NK-92 treated with Interleukin-12 subunit alpha and Interleukin-12 subunit beta, amount 100 ng/mL, for 24 hours (cell line): ENCODE results near the gene ZNF672.
A peak's percentile ranks its signal among the peaks of the same experiment; 100 is the strongest.
"Not testable (repeated sequence)": the region's sequence is repeated elsewhere in the genome, so short reads cannot be mapped to it uniquely, and the experiment has no call there.

Experiments
- DNase-seq: peaks from one replicate; lab custom pipeline; 2025; lab: John Stamatoyannopoulos, UW

The ZNF672 gene

DNA sequence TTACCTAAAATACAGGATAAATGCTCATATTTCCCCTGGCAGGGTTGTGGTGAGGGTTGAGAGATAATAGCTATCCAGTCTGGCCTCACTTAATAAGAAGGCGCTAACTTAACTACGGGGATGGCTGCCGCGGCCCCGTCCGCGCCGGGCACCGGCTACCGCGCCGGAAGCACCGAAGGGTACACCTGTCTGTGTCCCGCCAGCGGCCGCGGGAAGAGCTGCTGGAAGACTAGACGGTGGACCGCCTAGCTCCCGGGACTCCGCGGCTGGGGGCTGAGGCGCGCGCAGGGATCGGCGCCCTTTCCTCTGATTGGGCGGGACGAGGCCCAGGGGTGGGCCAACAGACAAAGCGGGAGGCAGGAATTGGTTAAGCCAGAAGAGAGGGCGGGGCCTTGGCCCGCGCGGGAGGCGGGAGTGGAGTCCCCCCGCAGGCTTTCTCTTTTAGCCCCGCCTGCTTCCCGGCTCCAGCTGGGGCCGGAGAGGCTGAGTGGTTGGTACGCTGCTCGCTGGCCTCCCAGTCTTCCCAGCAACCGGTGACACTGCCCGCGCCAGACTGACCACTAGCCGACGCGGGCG lies at the start of gene ZNF672:
Gene ZNF672 (plus strand): TSS at position 444 of the 576 bp plus-strand sequence. CDS start 9,051 bp downstream, outside the sequence.
- DNase-seq: peak; percentile 92

DNA sequence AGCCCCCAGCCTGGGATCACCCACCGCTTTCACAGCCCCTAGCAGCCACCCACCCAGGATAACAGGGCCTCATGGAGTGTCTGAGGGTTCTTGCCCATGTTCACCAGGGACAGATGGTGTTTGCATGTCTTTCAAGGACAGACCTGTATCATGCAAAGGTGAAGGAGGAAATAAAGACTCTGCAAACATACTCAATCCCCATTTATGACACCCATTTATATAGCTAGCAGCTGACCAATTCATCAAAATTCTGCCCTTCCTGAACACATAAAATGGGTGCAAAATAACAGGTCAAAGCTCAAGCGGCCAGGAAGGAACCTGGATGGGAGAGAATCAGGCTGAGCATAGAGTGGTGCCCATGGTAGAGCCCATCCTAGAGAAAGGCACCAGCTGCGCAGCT lies 49.7 kb upstream of the ZNF672 start:
- no peak for DNase-seq

DNA sequence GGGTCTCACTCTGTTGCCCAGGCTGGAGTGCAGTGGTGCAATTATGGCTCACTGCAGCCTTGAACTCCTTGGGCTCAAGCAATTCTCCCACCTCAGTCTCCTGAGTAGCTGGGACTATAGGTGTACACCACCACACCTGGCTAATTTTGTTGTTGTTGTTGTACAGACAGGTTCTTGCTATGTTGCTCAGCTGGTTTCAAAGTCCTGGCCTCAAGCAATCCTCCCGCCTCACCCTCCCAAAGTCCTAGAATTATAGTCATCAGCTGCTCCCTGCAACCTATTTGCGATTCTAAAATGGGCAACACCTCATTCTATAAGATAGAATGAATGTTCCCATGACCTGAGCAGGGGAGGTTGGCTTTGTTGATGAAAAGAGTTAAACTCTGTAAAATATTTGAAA lies 48.7 kb upstream of the ZNF672 start:
- not testable (repeated sequence) for DNase-seq

DNA sequence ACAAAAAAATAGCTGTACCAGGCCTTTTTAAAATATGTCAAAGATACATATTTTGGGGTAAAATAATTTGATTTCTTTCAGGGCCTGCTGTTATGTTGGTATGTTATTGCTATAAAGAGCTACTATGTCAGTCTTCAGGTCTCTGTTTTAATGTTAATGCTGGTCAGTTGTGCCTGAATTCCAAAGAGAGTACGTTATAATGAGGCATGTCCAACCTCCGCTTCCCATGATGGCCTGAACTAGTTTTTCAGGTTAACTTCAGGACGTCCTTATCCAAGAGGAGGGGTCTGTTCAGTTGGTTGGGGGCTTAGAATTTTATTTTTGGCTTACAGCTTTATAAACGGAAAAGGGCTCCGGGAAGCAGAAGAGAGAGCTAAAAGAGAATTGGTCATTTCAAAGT lies 47.6 kb upstream of the ZNF672 start:
- no peak for DNase-seq

DNA sequence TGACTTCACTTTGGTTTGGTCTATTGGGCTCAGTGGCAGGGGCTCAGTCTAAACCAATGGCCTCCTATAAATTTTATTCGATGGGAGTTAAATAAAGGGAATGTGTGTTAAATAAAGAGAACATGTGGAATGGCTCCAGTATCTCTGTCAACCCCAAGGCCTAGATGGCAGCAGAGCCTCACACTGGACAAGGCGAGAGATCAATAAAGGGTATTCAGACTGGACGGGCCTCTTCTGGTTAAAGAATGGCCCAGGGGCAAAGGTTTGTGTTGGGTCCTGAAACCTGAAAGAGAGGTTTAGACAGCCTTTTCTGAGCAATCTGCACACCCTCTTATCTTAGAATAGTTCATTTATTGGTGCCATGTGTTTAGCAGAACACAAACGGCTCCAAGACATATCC lies 47.0 kb upstream of the ZNF672 start:
- no peak for DNase-seq

DNA sequence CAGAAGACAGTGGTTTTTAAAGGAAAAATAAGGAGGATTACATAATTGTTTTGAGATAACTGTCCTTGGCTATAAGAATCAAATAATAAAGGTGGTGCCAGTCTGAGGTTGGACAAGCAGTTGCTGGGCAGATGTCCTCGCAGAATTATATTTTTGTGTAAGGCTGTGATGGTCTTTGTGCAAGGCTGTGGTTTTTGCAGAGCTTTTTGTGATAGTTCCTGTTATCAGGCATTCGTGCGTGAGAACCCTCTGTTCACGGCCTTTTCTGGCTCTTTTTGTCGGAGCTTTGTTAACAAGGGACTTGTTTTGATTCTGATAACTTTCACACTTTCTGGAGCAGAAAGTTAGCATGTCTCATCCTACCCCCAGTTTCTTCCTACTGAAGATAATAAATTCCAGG lies 45.7 kb upstream of the ZNF672 start:
- no peak for DNase-seq

DNA sequence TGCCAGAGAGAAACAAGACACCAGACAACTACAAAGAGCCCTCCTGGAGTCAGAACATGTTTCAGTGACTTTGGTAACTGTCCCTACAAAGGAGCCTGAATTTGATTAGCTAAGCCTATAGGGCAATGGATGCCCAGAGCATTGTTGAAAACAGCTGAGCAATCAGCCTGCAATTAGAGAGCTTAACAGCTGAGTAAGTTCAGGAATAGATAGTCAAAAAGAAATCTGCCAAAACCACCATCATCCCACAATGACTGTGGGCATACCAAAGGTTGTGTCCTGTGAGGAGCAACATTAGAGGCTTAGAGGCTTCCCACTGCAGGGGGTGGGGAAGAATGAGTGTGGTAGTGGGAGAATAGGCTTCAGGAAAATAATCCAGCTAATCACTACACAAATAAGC lies 44.4 kb upstream of the ZNF672 start:
- no peak for DNase-seq

DNA sequence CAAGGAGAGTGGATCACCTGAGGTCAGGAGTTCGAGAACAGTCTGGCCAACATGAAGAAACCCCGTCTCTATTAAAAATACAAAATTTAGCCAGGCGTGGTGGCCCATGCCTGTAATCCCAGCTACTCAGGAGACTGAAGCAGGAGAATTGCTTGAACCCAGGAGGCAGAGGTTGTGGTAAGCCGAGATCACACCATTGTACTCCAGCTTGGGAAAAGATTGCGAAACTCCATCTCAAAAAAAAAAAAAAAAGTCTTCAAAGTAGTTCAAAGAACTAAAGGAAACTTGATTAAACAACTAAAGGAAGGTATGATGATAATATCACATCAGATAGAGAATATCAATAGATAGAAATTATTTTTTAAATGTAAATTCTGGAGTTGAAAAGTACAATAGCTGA lies 43.4 kb upstream of the ZNF672 start:
- DNase-seq: not testable (repeated sequence)

DNA sequence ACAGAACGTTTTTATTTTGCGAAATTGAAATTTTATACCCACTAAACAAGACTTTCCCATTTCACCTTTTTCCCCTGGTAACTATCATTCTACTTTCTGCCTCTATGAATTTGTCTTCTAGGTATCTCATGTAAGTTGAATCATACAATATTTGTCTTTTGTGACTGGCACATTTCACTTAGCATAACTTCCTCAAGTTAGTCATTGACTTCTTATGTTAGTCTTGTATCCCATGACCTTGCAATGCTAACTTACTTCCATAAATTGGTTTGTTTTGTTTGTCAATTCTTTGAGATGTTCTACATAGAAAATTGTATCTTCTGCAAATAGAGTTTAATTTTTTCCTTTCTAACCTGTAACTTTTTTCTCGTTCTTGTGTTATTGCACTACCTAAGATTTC lies 39.2 kb upstream of the ZNF672 start:
- no peak for DNase-seq

DNA sequence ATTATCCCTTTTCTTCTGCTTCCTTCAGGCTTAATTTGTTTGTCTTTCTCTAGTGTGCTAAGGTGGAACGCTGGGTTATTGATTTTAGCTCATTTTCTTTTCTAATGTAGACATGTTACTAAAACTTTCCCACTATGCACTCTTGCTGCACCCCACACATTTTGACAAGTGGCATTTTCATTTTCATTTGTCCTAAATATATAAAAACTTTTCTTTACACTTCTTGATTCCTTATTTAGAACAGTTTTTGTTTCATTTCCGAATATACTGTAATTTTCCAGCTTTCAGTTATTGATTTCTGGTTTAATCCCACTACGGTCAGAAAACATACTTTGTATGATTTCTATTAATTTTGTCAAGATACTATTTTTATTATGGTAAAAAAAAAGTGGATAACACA lies 37.6 kb upstream of the ZNF672 start:
- DNase-seq: no peak

DNA sequence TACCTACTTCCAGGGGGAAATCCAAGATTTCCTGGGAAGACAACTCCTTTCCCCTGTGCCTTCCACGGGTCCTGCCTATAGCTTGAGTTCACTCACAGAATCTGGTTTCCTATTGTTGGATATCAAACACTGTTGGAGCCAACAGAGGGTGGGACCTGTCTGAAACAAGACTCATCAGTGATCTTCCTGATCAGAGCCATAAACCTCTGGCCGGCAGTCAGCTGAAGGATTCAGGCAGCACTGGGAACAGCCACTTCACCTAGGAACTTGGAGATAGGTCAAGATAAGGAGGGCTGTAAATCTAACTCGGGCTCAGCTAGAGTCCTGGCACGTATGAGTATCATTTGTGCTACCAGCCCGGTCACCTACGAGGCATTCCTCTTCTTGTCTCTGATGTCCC lies 35.6 kb upstream of the ZNF672 start:
- DNase-seq: no peak

DNA sequence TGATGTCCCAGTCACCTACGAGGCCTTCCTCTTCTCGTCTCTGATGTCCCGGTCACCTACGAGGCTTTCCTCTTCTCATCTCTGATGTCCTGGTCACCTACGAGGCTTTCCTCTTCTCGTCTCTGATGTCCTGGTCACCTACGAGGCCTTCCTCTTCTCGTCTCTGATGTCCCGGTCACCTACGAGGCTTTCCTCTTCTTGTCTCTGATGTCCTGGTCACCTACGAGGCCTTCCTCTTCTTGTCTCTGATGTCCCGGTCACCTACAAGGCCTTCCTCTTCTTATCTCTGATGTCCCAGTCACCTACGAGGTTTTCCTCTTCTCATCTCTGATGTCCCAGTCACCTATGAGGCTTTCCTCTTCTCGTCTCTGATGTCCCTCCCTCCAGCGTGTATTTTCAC lies 34.5 kb upstream of the ZNF672 start:
- DNase-seq: not testable (repeated sequence)

DNA sequence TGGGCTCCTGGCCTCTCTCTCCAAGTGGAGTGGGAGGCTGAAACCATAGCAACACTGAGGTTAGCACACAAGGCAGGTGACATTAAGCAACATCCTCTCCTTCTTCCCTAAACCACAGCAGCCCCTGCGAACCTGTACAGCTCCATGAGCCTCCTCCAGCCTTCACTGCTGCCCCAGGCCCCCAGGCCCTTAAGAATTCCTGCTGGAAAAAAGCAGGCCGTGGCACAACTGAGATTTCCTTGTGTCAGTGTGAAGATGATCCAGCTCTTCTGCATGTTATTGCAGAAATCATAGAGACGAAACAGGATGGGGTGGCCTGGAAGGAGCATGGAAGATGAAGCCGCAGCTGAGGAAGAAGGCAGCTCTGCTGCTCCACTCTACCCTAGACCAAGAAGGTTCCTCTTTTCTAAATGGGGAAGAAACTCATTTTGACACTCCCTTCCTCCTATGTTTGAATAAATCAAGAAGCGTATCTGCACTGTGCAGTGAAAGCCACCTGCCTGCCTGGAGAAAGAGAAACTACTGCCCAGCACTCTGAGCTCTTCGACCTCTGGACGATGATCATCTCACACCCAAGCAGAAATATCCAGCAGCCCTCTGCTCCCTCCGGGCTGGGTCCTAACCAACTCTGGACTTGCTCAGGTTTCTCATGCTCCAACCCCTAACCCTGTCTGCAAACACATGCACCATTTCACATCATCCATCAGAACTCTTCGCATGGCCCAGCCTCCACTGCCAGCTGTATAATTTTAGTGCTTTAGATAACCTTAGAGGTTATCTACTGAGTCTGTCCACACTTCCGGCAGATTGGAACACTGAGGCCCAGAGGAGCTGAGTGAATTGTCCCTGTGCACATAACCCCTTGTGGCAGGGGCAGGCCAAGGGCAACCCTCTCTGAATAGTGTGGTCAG lies 33.0 kb upstream of the ZNF672 start:
- no peak for DNase-seq

DNA sequence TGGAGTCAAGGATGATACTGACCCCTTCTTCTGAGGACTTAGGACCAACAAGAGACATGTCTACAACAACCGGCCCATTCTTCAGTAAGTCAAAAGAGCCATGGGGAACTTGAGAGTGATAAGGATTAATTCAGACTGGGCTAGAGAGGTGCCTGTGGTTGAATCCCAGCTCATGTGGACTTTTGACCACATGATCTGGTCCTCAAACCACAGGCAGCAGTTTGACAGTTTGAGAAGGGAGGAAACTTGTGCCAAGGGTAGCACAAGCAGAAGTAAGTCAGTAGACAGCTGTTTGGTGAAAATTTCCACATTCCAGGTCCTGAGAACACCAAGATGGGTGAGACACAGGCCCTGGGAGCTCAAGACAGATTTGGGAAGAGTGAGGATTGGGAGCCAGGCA lies 32.1 kb upstream of the ZNF672 start:
- DNase-seq: no peak

DNA sequence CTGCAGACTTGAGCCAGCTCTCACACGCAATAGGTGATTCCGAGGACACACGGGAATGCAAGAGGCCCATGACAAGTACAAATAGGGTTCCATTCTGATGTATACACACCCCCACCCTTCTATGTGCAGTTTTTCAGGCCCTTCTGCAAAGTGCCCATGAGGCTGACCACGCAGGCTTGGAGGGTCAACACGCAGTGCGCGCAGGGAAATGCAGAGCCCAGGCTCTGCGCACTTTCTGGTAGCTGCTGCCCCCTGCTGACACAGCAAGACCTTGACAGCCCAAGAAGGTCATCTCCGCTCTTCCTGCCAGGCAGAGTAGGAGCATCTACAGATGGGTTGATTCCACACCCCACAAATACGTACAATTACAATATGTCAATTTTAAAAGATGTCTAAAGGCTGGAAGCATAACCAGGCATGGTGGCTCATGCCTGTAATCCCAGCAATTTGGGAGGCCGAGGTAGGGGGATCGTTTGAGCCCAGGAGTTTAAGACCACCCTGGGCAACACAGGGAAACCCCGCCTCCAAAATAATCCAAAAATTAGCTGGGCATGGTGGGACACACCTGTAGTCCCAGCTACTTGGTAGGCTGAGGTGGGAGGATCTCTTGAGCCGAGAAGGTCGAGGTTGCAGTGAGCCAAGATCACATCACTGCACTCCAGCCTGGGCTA lies 30.8 kb upstream of the ZNF672 start:
- DNase-seq: peak; percentile 14

DNA sequence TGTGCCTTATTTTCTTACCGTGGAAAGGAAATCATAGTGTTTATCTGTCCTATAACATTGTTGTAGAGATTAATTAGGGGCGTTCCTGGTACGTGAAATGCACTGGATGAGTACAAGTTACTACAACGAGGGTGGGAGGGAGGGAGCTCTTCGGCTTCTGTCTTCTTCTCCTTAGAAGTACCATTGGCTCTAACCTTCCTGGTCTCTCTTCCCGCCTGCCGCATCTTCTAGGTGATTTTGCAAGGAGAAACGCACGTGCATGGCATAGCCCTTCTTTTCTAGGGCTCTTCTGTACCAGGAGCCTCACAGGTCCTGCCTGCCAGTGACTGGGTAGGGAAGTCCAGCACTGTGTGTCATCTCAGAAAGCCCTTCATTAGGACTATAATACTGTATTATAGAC lies 29.1 kb upstream of the ZNF672 start:
- no peak for DNase-seq

DNA sequence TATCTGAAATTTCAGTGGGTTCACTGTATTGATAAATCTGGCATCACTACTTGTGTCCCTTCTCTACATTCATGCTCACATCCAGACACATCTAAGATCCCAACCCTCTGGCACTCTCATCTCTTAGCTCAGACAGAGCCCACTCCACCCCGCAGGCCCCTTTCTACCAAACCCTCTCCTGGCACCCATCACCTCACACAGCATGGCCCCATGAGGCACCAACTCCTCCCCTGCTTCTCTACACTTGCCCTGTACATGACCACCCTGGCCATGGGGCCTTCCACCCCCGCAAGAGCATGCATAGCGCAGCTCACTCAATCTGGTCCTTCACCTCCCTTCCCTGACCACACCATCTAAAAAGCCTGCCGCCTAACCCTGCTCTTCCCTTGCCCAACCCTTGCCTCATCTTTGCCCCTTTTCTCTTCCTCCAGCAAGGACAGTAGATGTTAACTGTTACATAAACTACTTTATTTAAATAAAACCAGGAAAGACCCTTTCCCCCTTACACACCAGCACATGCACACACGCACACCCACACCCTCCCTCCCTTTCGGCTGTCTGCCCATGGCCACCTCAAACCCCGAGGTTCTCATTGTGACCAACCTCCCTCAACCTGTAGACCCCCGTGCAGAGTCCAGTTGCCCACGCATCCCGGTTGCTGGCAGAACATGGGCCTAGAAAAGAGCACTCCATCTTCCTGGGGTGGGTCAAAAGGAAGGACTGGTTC lies 27.9 kb upstream of the ZNF672 start:
- DNase-seq: no peak

DNA sequence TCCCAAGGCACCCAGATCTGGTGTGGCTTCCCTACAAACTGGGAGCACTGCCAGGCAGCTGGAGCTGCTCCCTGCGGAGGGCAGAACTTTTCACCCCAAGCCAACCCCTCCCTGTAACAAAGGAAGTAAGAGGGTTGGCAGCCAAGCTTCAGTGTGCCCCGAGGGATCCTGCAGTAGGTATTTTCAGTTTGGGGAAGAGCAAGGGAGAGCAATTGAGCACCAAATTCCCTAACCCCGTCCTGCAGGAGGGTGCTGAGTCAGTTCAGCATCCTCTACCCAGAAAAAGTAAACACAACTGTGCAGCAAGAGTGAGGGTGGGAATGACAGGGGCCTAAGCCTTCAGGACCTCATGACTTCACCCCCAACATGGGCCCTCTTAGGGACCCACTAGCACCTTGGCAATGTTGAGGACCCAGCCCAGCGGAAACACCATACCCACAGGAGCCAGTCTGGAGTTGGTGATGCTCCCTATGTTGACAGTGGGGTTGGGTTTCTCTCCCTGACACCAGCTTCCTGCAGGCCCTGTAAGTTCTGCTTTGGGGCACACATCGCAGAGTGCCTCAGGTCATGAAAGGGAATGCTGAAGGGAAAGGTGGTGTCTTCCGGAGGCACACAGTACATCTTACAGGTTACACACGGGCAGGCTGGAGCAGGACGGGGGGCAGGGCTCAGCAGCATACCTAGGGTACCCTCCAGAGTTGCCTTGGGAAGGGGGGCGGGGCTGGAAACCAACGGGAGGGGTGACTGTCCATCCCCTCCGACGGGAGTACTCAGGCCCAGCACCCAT lies 27.1 kb upstream of the ZNF672 start:
- no peak for DNase-seq

DNA sequence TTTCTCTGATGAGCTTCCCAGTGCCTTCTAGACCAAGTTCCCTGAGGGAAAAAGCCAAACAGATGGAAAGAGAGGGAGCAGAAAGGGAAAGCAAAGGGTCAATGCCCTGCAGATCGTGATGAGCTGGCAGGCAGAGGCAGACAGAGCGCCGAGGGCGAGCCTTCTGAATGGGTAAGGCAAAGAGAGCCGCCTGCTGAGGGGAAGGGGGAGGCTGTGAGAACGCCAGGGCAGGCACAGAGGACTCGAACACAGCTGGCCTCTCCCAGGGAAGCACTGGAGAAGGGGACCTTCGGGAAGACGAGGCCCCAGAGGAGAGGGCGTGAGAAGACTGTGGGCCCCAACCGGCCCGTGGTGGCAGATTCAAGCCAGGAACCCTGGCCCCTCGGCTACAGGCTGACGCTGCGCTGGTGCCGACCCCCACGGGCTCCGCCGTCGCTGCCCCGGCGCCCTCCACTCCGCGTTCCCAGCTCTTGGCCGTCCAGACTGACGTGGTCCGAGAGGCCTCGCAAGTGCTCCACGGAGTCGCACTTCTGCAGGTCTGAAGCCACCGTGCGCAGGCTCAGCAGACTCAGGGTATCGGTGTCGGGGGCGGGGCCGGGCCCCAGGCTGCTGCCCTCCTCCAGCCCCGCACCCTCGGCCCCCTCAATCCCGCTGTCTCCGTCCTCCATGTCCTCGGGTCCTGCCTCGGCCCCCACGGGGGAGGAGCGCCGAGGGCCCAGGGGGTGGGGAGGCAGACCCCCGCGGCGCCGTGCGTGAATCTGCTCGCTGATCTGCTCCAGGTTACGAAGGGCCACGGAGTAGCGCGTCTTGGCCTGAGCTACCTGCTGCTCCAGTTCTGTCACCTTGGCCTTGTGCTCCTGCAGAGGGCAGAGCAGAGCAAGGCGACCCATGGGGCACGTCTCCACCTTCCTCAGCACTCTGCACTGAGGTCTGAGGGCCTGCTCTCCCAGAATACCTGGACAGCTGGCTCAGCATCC lies 26.2 kb upstream of the ZNF672 start:
- DNase-seq: no peak

DNA sequence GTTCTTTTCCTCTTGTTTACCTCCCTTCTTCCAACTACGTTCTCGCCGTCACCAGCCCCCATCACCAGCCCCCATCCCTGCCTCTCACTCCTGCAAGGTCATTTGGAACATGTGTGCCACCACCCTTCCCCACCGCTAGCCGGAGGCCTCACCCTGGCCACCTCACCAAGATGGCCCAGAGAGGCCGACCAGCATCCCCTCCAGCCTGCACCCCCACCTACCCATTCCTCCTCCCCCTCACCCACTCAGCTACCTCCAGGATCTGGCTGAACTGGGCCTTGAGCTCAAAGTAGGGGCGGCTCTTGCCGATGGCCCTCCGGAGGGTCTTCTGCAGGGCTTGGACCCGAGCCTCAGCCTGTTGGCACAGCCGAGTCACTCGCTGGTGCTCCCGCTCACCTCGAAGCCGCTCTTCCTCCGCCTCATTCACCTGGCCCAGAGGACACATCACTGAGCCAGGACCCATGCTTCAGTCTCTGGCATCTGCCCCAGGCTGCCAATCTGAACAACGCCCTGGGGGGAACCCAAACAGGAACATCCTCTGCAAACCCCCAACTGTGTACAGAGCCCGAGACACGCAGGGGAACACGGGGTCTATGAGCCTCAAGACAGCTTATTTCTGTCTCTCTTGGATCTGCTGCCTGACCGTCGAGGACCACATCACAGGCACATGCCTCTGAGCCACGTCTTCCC lies 25.1 kb upstream of the ZNF672 start:
- DNase-seq: no peak
